SKM-1 treated with dmso at 0.1 percent for 144 hours (cell line): Measurements from ENCODE around the gene RHOJ.
"Not testable (repeated sequence)": the region's sequence is repeated elsewhere in the genome, so short reads cannot be mapped to it uniquely, and the experiment has no call there.

Source experiments
- DNase-seq: peaks from one replicate; lab custom pipeline; 2025; ENCODE audit not compliant: unreplicated experiment; lab: John Stamatoyannopoulos, UW

Gene RHOJ

GRCh38 chr14:63296060-63296563, 91.9 kb downstream of the RHOJ start:
- DNase-seq, result no peak

- no peak for DNase-seq
These were observed 93.3 kb downstream of the RHOJ start for GRCh38 chr14:63297372-63298063.

GRCh38 chr14:63299351-63300110, 95.3 kb downstream of the RHOJ start:
- no peak for DNase-seq

GRCh38 chr14:63300854-63301253, 96.6 kb downstream of the RHOJ start:
- DNase-seq, result no peak

GRCh38 chr14:63301891-63302534, 97.8 kb downstream of the RHOJ start:
- no peak for DNase-seq

GRCh38 chr14:63304429-63304828, 100.2 kb downstream of the RHOJ start:
- not testable (repeated sequence) for DNase-seq

- DNase-seq, result no peak
These were observed 104.6 kb downstream of the RHOJ start for GRCh38 chr14:63308723-63309317.

GRCh38 chr14:63318835-63319234, 114.6 kb downstream of the RHOJ start, which contains the start of gene GPHB5:
GPHB5 (minus strand) TSS chr14:63318935; CDS start chr14:63317849, 1,086 bp downstream.
- DNase-seq, result no peak

- no peak for DNase-seq
These were observed 118.2 kb downstream of the RHOJ start for GRCh38 chr14:63322472-63322871.

- no peak for DNase-seq
These were observed 118.8 kb downstream of the RHOJ start for GRCh38 chr14:63322897-63323573.

- DNase-seq, result no peak
These were observed 122.6 kb downstream of the RHOJ start for GRCh38 chr14:63326840-63327239.

GRCh38 chr14:63328787-63329737, 124.8 kb downstream of the RHOJ start:
- no peak for DNase-seq

- no peak for DNase-seq
These were observed 138.1 kb downstream of the RHOJ start for GRCh38 chr14:63342371-63342770.
